Psoas muscle (tissue), 8 donors: Measurements from ENCODE around the gene TMTC3. TPM values are rescaled to one million over a fixed set of nuclear protein-coding genes. Genes with fewer than 3 reads are reported as not detected.
"Not testable (repeated sequence)": the region's sequence is repeated elsewhere in the genome, so short reads cannot be mapped to it uniquely, and the experiment has no call there.

ENCODE experiments used
- ATAC-seq, 4 donors: fragments of 200-7000 bp; cut with Tn5 transposase; one replicate each; pipeline ENCODE4 v1.9.1; 2020; ENCODE audit warnings: moderate library complexity in 3 of 4, mild to moderate bottlenecking in 2 of 4
- DNase-seq, 2 donors: peaks; one replicate each; pipeline ENCODE4 v3.0.0-alpha.2; 2020
- H3K27ac ChIP-seq: fragments of 200-600 bp; one replicate; pipeline ENCODE4 v1.8.0; 2022
- H3K27me3 ChIP-seq, 3 donors: fragments of 200-600 bp in 1 of 3; one replicate each; pipeline versions ENCODE4 v1.6.1 to v1.8.0; 2013 to 2022; ENCODE audit warnings: low read length in 2 of 3, mild to moderate bottlenecking in 2 of 3, moderate library complexity in 1 of 3; ENCODE audit not compliant: insufficient read depth in 3 of 3
- H3K36me3 ChIP-seq, 2 donors: fragments of 200-600 bp in 1 of 2; one replicate each; pipeline versions ENCODE4 v1.6.1 to v1.8.0; 2013 to 2022; ENCODE audit warnings: low read depth in 1 of 2, mild to moderate bottlenecking in 1 of 2, moderate library complexity in 1 of 2; ENCODE audit not compliant: insufficient read depth in 1 of 2
- H3K4me1 ChIP-seq: fragments of 200-600 bp; one replicate; pipeline ENCODE4 v1.8.0; 2022
- H3K4me3 ChIP-seq: fragments of 200-600 bp; one replicate; pipeline ENCODE4 v1.8.0; 2022; ENCODE audit warnings: mild to moderate bottlenecking
- H3K9me3 ChIP-seq: fragments of 200-600 bp; one replicate; pipeline ENCODE4 v1.8.0; 2022
- whole genome bisulfite sequencing, 3 donors: extraction: QIAGEN DNeasy Blood & Tissue Kit; methylation state at CpG; one replicate each; pipeline versions ENCODE4 v1.1.6 to v1.1.7; 2013; 5-methylcytosine and 5-hydroxymethylcytosine counted together
- intact Hi-C, 2 donors: fragments of 100-400 bp; cut with DNase I; formaldehyde crosslinking; loops; one replicate each; pipeline versions ENCODE4 v1.11.0 to v1.14.2; 2022
- polyA plus RNA-seq, 3 donors: library from polyadenylated mRNA; stranded (reverse); fragments of 200-250 nt; gene quantifications; one replicate each; pipeline ENCODE4 v1.2.3, GENCODE V29; 2013
- total RNA-seq, 4 donors: library from RNA; stranded (reverse); fragmentation: NEBNext Ultra II Directional in 2 of 4; extraction: Animal tissue kit (Norgen Biotek cat#: 25700) in 2 of 4; gene quantifications; one replicate each; pipeline versions ENCODE4 v1.2.1 to v1.2.4, GENCODE V29; 2021 to 2023
- TF ChIP-seq, protein P1 (sequence below): fragments of 200-600 bp; IDR thresholded peaks from one replicate; pipeline ENCODE4 v1.8.0; 2022; ENCODE audit warnings: antibody characterized with exemption
- donor health status: healthy with polysubstance abuse.
- donor health status: DM: no; HTN: no; CAD: no; lungs with moderate emphysema.
- donor health status: Bipolar disorder and iron deficiency.
- donor health status: healthy.
- donor health status: DM: yes; HTN: yes; CAD: no.
- donor health status: DM: no; HTN: no; CAD: no.
- donor health status: DM: no; HTN: no; CAD: no.
- donor health status: DM: yes; HTN: yes; CAD: no.

The TMTC3 gene
- total and polyA plus RNA-seq, 7 donors: 1.4 to 8.5 (median 5.5) TPM

DNA sequence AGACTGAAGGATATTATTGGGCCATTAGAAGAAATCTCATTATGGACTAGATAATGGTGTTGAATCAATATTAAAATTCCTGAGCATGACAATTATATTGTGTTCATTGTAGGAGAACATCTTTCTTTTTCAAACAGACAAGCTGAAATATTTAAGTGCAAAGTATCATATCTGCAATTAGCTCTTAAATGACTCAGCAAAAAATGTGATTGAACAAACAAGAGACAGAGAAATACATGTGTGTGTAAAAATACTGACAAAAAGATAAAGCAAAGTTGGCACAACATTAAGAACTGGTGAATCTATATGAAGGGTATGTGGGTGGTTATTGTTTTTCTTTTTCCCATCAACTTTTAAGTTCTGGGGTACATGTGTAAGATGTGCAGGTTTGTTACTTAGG, 9.7 kb upstream of the TMTC3 start:
- no peaks in the 10 kb centered on the region for H3K27me3 ChIP-seq
- DNase-seq (no peak), ATAC-seq (no peak)
- H3K27ac ChIP-seq: no peak overlapping the region
- no peaks in the 10 kb centered on the region for H3K4me1 ChIP-seq
- H3K9me3 ChIP-seq: no peaks in the 10 kb centered on the region
- TF ChIP-seq, protein P1, sequence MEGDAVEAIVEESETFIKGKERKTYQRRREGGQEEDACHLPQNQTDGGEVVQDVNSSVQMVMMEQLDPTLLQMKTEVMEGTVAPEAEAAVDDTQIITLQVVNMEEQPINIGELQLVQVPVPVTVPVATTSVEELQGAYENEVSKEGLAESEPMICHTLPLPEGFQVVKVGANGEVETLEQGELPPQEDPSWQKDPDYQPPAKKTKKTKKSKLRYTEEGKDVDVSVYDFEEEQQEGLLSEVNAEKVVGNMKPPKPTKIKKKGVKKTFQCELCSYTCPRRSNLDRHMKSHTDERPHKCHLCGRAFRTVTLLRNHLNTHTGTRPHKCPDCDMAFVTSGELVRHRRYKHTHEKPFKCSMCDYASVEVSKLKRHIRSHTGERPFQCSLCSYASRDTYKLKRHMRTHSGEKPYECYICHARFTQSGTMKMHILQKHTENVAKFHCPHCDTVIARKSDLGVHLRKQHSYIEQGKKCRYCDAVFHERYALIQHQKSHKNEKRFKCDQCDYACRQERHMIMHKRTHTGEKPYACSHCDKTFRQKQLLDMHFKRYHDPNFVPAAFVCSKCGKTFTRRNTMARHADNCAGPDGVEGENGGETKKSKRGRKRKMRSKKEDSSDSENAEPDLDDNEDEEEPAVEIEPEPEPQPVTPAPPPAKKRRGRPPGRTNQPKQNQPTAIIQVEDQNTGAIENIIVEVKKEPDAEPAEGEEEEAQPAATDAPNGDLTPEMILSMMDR: no peak
- H3K36me3 ChIP-seq: peaks cover 0 to 71% of the 10 kb centered on the region in 2 donors
- intact Hi-C loops: loop anchor here in 1 of 2 donors (10.0 kb wide), 1 partner anchor 88 kb away; no protein-coding TSS in a partner anchor
- H3K4me3 ChIP-seq: no peak overlapping the region

DNA sequence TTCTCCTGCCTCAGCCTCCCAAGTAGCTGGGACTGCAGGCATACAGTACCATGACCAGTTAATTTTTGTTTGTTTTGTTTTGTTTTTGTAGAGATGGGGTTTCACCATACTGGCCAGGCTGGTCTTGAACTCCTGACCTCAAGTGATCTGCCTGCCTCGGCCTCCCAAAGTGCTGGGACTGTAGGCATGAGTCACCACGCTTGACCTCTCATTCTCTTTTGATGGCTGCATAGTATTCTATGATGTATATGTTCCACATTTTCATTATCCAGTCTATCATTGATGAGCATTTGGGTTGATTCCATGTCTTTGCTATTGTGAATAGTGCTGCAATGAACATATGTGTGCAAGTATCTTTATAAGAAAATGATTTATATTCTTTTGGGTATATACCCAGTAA, 8.9 kb upstream of the TMTC3 start:
- not testable (repeated sequence) for H3K4me1 ChIP-seq, H3K27ac ChIP-seq, ATAC-seq, DNase-seq, H3K4me3 ChIP-seq, H3K27me3 ChIP-seq, H3K9me3 ChIP-seq
- intact Hi-C loops: loop anchor here in 1 of 2 donors (10.0 kb wide), 1 partner anchor 88 kb away; no protein-coding TSS in a partner anchor
- peaks cover 0 to 68% of the 10 kb centered on the region in 2 donors for H3K36me3 ChIP-seq
- WGBS, 3 donors: 93 to 96% (median 95%) methylated on average over 2 of the region's 2 CpGs

DNA sequence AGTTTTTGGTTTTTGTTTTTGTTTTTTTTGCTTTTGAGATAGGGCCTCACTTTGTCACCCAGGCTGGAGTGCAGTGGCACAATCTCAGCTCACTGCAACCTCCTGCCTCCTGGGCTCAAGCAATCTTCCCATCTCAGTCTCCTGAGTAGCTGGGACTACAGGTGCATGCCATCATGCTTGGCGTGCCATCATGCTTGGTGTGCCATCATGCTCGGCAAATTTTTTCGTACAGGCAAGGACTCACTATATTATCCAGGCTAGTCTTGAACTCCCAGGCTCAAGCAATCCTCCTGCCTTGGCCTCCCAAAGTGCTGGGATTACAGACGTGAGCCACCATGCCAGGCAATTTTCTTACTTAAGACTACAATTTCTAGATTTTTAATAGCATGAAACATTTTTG, 2.4 kb upstream of the TMTC3 start:
- intact Hi-C loops: loop anchor here (10.0 kb wide), 3 partner anchors 95 to 1385 kb away; partner anchors contain the start of genes GALNT4 (in 1 of the 2) and POC1B (in 1 of the 2)
- H3K4me3 ChIP-seq, DNase-seq, H3K27me3 ChIP-seq, H3K9me3 ChIP-seq, H3K27ac ChIP-seq, ATAC-seq: not testable (repeated sequence)
- Histone ChIP-seq H3K36me3 (peaks cover 0 to 45% of the 10 kb centered on the region in 2 donors), H3K4me1 (peaks cover 13% of the 10 kb centered on the region)
- 90 to 98% (median 96%) methylated on average over 4 of the region's 4 CpGs for WGBS, 3 donors

DNA sequence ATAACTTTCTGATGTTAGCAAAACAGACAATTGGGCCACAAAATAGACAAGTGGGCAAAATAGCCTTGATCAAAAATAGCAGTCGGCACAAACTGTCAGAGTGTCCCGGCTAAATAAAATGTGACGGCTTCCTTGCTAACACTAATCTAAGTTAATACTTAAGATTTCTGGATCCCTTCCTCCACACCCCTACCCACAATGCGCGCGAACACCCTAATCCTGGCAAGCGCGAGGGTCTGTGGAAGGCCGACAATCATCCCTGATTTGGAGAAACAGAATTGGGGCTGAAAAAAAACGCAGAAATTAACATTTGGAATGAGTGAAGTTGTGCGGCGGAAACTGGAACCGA, 708 bp upstream of the TMTC3 start:
- H3K27me3 ChIP-seq: no peaks in the 10 kb centered on the region
- DNase-seq: no peak
- H3K4me3 ChIP-seq: peak overlapping the region; percentile 88
- peaks cover 13% of the 10 kb centered on the region for H3K4me1 ChIP-seq
- WGBS, 3 donors: 3 to 8% (median 5%) methylated on average over 13 of the region's 13 CpGs
- peak overlapping the region; percentile 78 for H3K27ac ChIP-seq
- ATAC-seq: peak in 1 of 4 donors; percentile 1
- H3K9me3 ChIP-seq: no peaks in the 10 kb centered on the region
- intact Hi-C loops: loop anchor here (10.0 kb wide), 2 partner anchors 853 to 1383 kb away; partner anchors contain the start of genes GALNT4 (in 1 of the 2) and POC1B (in 1 of the 2)
- peaks cover 0 to 28% of the 10 kb centered on the region in 2 donors for H3K36me3 ChIP-seq
- TF ChIP-seq, protein P1: no peak

DNA sequence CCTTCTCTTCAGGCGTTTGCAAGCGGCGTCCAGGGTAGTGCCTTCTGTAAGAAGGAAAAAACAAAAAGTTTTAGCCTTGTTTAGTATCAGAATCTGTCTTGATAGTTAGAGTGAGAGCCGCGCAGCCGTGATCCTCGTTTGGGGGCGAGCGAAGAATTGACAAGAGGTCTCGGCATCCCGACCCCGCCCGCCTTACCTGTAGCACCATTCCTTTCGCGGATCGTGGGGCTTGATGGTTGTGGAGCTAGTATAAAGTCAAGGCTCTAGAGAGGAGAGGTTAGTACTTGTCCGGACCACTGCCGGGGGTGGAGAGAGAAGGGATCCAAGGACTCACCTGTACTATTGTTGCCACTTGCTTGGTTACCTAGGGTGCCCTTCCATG, 494 bp downstream of the TMTC3 start:
- ATAC-seq (peak in 1 of 4 donors; percentile 9), DNase-seq (peak; percentile 27 to 58)
- Histone ChIP-seq H3K4me3 (peak overlapping the region; percentile 88), H3K4me1 (peaks cover 13% of the 10 kb centered on the region), H3K36me3 (peaks cover 0 to 19% of the 10 kb centered on the region in 2 donors), H3K27ac (peak overlapping the region; percentile 78), H3K27me3 (no peaks in the 10 kb centered on the region), H3K9me3 (no peaks in the 10 kb centered on the region)
- TF ChIP-seq, protein P1: no peak
- intact Hi-C loops: loop anchor here (10.0 kb wide), 2 partner anchors 852 to 1382 kb away; partner anchors contain the start of genes GALNT4 (in 1 of the 2) and POC1B (in 1 of the 2)
- WGBS, 3 donors: 1% methylated on average over 18 of the region's 18 CpGs
